Transverse colon (tissue), 4 donors: ENCODE results near the gene P3H3. TPM values are rescaled to one million over a fixed set of nuclear protein-coding genes. Genes with fewer than 3 reads are reported as not detected.

Source experiments
- DNase-seq: peaks from one replicate; pipeline ENCODE4 v3.0.0-alpha.2; 2019
- H3K27ac ChIP-seq, 4 donors: fragments of 200-600 bp; sonication (generic); 2 replicates each; pipeline ENCODE4 v1.5.1; 2016 to 2018; ENCODE audit warnings: inconsistent platforms in 4 of 4
- H3K27me3 ChIP-seq: fragments of 200-600 bp; sonication (generic); 2 replicates; pipeline ENCODE4 v1.5.1; 2017; ENCODE audit warnings: inconsistent platforms
- H3K36me3 ChIP-seq, 4 donors: fragments of 200-600 bp; sonication (generic); 2 replicates each; pipeline ENCODE4 v1.5.1; 2017 to 2019; ENCODE audit warnings: inconsistent platforms in 4 of 4
- H3K4me1 ChIP-seq, 4 donors: fragments of 200-600 bp; sonication (generic); 2 replicates each; pipeline ENCODE4 v1.5.1; 2017 to 2020; ENCODE audit warnings: inconsistent platforms in 4 of 4
- H3K4me3 ChIP-seq, 4 donors: fragments of 200-600 bp; sonication (generic); 1 replicate in 1 of 4; 2 replicates in 3 of 4; pipeline versions ENCODE4 v1.5.1 to v1.6.1; 2017 to 2019; ENCODE audit warnings: inconsistent platforms in 4 of 4
- H3K9me3 ChIP-seq, 2 donors: fragments of 200-600 bp; sonication (generic); 2 replicates each; pipeline ENCODE4 v1.5.1; 2017 to 2019; ENCODE audit warnings: inconsistent platforms in 2 of 2
- CTCF ChIP-seq, 5 experiments: fragments of 200-600 bp in 3 of 5; fragments of 450-650 bp in 2 of 5; sonication (generic) in 3 of 5; IDR thresholded peaks; 1 replicate in 2 of 5; 2 replicates in 3 of 5; pipeline ENCODE4 v1.5.1; 2016 to 2017; ENCODE audit warnings: antibody characterized with exemption in 5 of 5, inconsistent platforms in 3 of 5, mild to moderate bottlenecking in 2 of 5, moderate library complexity in 1 of 5
- EP300 ChIP-seq: sonication (generic); formaldehyde crosslinking; IDR thresholded peaks from one replicate; pipeline ENCODE4 v1.6.1; 2017; ENCODE audit warnings: antibody characterized with exemption, low read depth
- POLR2A ChIP-seq: fragments of 450-650 bp; IDR thresholded peaks from one replicate; pipeline ENCODE4 v1.6.1; 2016; ENCODE audit warnings: antibody characterized with exemption, mild to moderate bottlenecking, moderate library complexity
- POLR2AphosphoS5 ChIP-seq, 3 donors: sonication (generic); formaldehyde crosslinking; IDR thresholded peaks; one replicate each; pipeline ENCODE4 v1.6.1; 2016; ENCODE audit warnings: antibody characterized with exemption in 3 of 3
- WGBS, 2 donors: methylation state at CpG; one replicate each; pipeline ENCODE4 v1.1.5; 2018; ENCODE audit warnings: low coverage in 1 of 2; 5-methylcytosine and 5-hydroxymethylcytosine counted together
- in situ Hi-C, 4 donors: fragments of 200-750 bp; cut with MboI; loops; one replicate each; pipeline versions ENCODE4 v1.15.0 to v1.15.1; 2017; ENCODE audit warnings: low sequenced_read_pairs in 3 of 4, low pct_ligation_motif_present in 1 of 4, low pct_unique_long_range_greater_than_20kb in 1 of 4
- intact Hi-C: fragments of 100-400 bp; cut with DNase I; formaldehyde crosslinking; loops from one replicate; pipeline ENCODE4 v1.15.1; 2023; ENCODE audit warnings: low total_unique reads
- total RNA-seq, 4 donors: library from RNA; depleted of rRNA; stranded (reverse); fragments of >200 nt; gene quantifications; one replicate each; pipeline ENCODE4 v1.1.0, GENCODE V29; 2016

The P3H3 gene
- total RNA-seq, 4 donors from 2014 or later = 5.9 to 32.9 (median 14.4) TPM

DNA sequence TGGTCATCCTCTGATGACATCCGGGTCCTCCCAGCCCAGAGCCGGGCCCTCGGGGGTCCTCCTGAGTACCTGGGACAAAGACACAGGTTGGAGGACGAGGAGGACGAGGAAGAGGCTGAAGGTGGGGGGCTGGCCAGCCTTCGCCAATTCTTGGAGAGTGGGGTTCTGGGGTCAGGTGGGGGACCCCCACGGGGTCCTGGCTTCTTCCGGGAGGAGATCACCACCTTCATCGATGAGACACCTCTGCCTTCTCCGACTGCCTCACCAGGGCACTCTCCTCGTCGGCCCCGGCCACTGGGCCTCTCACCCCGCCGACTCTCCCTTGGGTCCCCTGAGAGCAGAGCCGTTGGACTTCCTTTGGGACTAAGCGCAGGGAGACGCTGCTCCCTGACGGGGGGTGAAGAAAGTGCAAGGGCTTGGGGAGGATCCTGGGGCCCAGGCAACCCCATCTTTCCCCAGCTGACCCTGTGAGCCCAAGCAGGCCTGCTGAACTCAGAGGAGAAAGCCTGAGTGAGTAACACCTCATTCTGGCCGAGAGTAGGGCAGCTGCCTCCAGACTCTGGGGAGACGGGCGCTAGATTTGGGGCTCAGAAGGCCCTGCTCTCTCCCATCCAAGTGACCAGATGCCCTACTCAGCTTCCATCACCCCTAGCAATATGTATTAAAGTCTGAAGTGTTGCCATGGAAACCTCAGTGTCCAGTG, 1.3 kb upstream of the P3H3 start:
- H3K27me3 ChIP-seq = peaks cover 63% of the 10 kb centered on the region
- WGBS, 2 donors = 69 to 81% methylated on average over 8 to 21 of the region's 22 CpGs
- peaks cover 12 to 39% (median 25%) of the 10 kb centered on the region in 4 donors for H3K4me1 ChIP-seq
- no peaks in the 10 kb centered on the region for H3K36me3 ChIP-seq
- no peak for DNase-seq
- no peak overlapping the region for H3K4me3 ChIP-seq
- H3K9me3 ChIP-seq = no peaks in the 10 kb centered on the region
- TF ChIP-seq POLR2AphosphoS5 (IDR thresholded peaks at IDR 0.05) = no peak
- TF ChIP-seq CTCF (IDR thresholded peaks at IDR 0.05) = no peak
- TF ChIP-seq POLR2A = no peak
- TF ChIP-seq EP300 = no peak
- in situ Hi-C loops (loop anchor here in 3 of 4 donors (10.0 to 25.0 kb wide), 2 partner anchors 82 to 90 kb away; no protein-coding TSS in a partner anchor), intact Hi-C loops (loop anchor here (5.0 kb wide), 1 partner anchor 90 kb away; no protein-coding TSS in a partner anchor)
- peak overlapping the region; percentile 12 to 81 (median 28) for H3K27ac ChIP-seq

DNA sequence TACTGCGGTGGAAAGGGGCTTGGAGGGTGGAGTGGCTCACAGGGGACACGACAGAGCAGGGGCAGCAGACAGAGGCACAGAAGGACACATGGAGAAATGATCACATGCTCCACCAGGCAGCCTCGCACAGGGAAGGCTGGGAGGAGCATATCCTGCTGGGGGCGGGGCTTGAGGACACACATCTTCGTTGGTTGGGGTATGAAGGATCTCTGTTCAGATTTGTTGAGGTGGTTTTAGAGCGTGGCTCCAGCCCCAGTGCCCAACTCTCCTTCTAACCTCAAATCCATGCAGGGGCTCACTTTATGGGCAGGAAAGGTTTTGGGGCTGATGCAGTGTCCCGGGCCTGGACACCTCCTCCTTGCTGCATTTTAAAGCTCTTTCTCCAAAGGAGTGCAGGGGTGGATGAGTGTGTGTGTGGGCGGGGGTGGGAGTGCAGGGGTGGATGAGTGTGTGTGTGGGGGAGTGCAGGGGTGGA, 733 bp upstream of the P3H3 start:
- Histone ChIP-seq H3K4me1 (peaks cover 9 to 33% (median 20%) of the 10 kb centered on the region in 4 donors), H3K9me3 (no peaks in the 10 kb centered on the region), H3K4me3 (no peak overlapping the region), H3K27ac (peak overlapping the region; percentile 12 to 81 (median 28)), H3K27me3 (peaks cover 57% of the 10 kb centered on the region), H3K36me3 (no peaks in the 10 kb centered on the region)
- intact Hi-C loops (loop anchor here (5.0 kb wide), 1 partner anchor 90 kb away; no protein-coding TSS in a partner anchor), in situ Hi-C loops (loop anchor here in 3 of 4 donors (10.0 to 25.0 kb wide), 2 partner anchors 83 to 90 kb away; no protein-coding TSS in a partner anchor)
- TF ChIP-seq CTCF (IDR thresholded peaks at IDR 0.05) = no peak
- TF ChIP-seq POLR2A = no peak
- no peak for TF ChIP-seq POLR2AphosphoS5 (IDR thresholded peaks at IDR 0.05)
- TF ChIP-seq EP300 = no peak
- 0 to 10% methylated on average over 3 to 8 of the region's 8 CpGs for WGBS, 2 donors
- DNase-seq = peak; percentile 82

DNA sequence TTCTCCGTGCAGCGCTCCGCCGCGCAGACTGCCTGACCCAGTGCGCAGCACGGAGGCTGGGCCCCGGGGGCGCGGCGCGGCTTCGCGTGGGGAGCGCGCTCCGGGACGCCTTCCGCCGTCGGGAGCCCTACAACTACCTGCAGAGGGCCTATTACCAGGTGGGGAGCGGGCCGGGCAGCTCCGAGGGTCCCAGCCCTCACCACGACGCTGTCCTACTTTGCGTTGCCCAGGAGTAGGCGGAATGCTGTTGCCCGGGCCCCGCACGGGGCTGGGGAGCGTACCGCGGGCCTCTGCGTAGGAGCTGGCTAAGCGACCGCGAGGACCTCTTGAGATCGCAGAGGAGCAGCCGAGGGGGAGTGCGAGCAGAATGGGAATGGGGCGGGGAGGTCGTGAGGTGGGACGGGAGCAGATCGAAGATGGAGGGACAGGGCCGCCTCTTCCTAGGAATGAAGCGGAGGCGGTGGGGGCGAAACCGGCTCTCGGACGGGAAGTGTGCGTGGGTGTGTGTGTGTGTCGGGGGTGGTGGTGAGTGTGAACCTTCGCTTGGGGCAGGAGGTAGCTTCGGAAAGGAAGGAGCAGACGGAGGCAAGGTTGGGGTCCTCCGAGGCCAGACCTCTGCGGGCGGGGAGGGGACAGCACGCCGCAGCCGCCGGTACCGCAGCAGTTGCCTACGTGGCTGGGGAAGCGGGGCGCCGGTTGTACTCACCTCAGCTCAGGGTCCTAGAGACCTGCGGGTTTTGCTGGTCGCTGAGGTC, 751 bp downstream of the P3H3 start:
- Histone ChIP-seq H3K36me3 (no peaks in the 10 kb centered on the region), H3K27me3 (peaks cover 47% of the 10 kb centered on the region), H3K4me3 (peak overlapping the region; percentile 44 to 72 (median 61)), H3K9me3 (no peaks in the 10 kb centered on the region), H3K27ac (peak overlapping the region; percentile 72 to 82 (median 76)), H3K4me1 (peaks cover 9 to 32% (median 19%) of the 10 kb centered on the region in 4 donors)
- in situ Hi-C loops (loop anchor here in 3 of 4 donors (10.0 to 25.0 kb wide), 2 partner anchors 84 to 92 kb away; no protein-coding TSS in a partner anchor), intact Hi-C loops (loop anchor here (5.0 kb wide), 1 partner anchor 92 kb away; no protein-coding TSS in a partner anchor)
- no peak for TF ChIP-seq POLR2AphosphoS5 (IDR thresholded peaks at IDR 0.05)
- TF ChIP-seq POLR2A = peak; percentile 34
- TF ChIP-seq EP300 = no peak
- no peak for TF ChIP-seq CTCF (IDR thresholded peaks at IDR 0.05)
- 0% methylated on average over 32 of the region's 71 CpGs; no CpG with 5 or more reads in 1 of the 2 donors for WGBS, 2 donors
- DNase-seq = peak; percentile 57
